SK-N-SH (cell line): Measurements from ENCODE around the gene ATP5F1D. TPM values are rescaled to one million over a fixed set of nuclear protein-coding genes. Genes with fewer than 3 reads are reported as not detected.

Experiments
- CTCF ChIA-PET: fragments of 300-600, 350-600 bp; formaldehyde crosslinking; extraction: SDS; loops from one replicate; lab custom pipeline; 2021; lab: Yijun Ruan, JAX
- POLR2A ChIA-PET: fragments of 350-600 bp; sonication (Branson Sonifier 250); formaldehyde crosslinking; extraction: SDS; loops from one replicate; lab custom pipeline; 2020; ENCODE audit warnings: antibody characterized with exemption, inconsistent platforms; lab: Yijun Ruan, JAX
- DNase-seq: peaks from one replicate; pipeline ENCODE4 v3.0.0; 2012
- H2AFZ ChIP-seq: fragments of 200-600 bp; sonication (generic); 2 replicates; pipeline ENCODE4 v1.8.1; 2016; ENCODE audit warnings: antibody characterized with exemption, mild to moderate bottlenecking, low read depth
- H3F3A ChIP-seq: fragments of 200-600 bp; sonication (generic); replicated peaks from 2 replicates; pipeline ENCODE3; 2016; ENCODE audit warnings: antibody characterized with exemption, mild to moderate bottlenecking; ENCODE audit not compliant: insufficient read depth
- H3K27ac ChIP-seq, 2 experiments: fragments of 200-500 bp in 1 of 2; fragments of 200-600 bp in 1 of 2; sonication (Bioruptor generic) in 1 of 2; sonication (generic), shearing (Covaris generic) in 1 of 2; 2 replicates each; pipeline versions ENCODE4 v1.5.1 to v1.6.1; 2014 to 2016; ENCODE audit warnings: low read depth in 2 of 2, inconsistent platforms in 1 of 2, low read length in 1 of 2, mild to moderate bottlenecking in 1 of 2, mixed read lengths in 1 of 2
- H3K27me3 ChIP-seq: fragments of 200-600 bp; sonication (generic), shearing (Covaris generic); 2 replicates; pipeline ENCODE4 v1.6.1; 2016; ENCODE audit warnings: mixed run types; ENCODE audit not compliant: insufficient read depth
- H3K36me3 ChIP-seq, 2 experiments: fragments of 200-500 bp in 1 of 2; fragments of 200-600 bp in 1 of 2; sonication (Bioruptor generic) in 1 of 2; sonication (generic) in 1 of 2; replicated peaks in 1 of 2; 2 replicates each; pipeline versions ENCODE3 to v1.5.1; 2014 to 2016; ENCODE audit warnings: low read length in 1 of 2, mild to moderate bottlenecking in 1 of 2; ENCODE audit not compliant: insufficient read depth in 2 of 2, control insufficient read depth in 1 of 2
- H3K4me1 ChIP-seq, 2 experiments: fragments of 200-500 bp in 1 of 2; fragments of 200-600 bp in 1 of 2; sonication (Bioruptor generic) in 1 of 2; sonication (generic), shearing (Covaris generic) in 1 of 2; 2 replicates each; pipeline versions ENCODE4 v1.5.1 to v1.6.1; 2014 to 2016; ENCODE audit warnings: low read depth in 1 of 2, low read length in 1 of 2, mixed run types in 1 of 2; ENCODE audit not compliant: insufficient read depth in 2 of 2, control insufficient read depth in 1 of 2
- H3K4me2 ChIP-seq: fragments of 200-600 bp; sonication (generic), shearing (Covaris generic); 2 replicates; pipeline ENCODE4 v1.6.1; 2017; ENCODE audit warnings: mixed run types
- H3K4me3 ChIP-seq, 2 experiments: fragments of 200-500 bp in 1 of 2; fragments of 200-600 bp in 1 of 2; sonication (Bioruptor generic) in 1 of 2; sonication (generic), shearing (Covaris generic) in 1 of 2; 2 replicates each; pipeline versions ENCODE4 v1.5.1 to v1.8.1; 2014 to 2016; ENCODE audit warnings: low read depth in 2 of 2, inconsistent platforms in 1 of 2, low read length in 1 of 2, mild to moderate bottlenecking in 1 of 2, mixed read lengths in 1 of 2, moderate library complexity in 1 of 2
- H3K79me2 ChIP-seq: fragments of 200-600 bp; sonication (generic); 2 replicates; pipeline ENCODE4 v1.8.1; 2017; ENCODE audit warnings: mild to moderate bottlenecking; ENCODE audit not compliant: insufficient read depth
- H3K9ac ChIP-seq: fragments of 200-600 bp; sonication (generic); 2 replicates; pipeline ENCODE4 v1.6.1; 2017; ENCODE audit warnings: mixed run types
- H3K9me2 ChIP-seq: fragments of 200-600 bp; sonication (generic); 2 replicates; pipeline ENCODE4 v1.6.1; 2017; ENCODE audit warnings: mixed run types
- H3K9me3 ChIP-seq: fragments of 200-600 bp; sonication (generic); 2 replicates; pipeline ENCODE4 v1.6.1; 2017; ENCODE audit warnings: mixed run types, mild to moderate bottlenecking, moderate library complexity
- H4K20me1 ChIP-seq: fragments of 200-600 bp; sonication (generic); 2 replicates; pipeline ENCODE4 v1.6.1; 2017; ENCODE audit warnings: mild to moderate bottlenecking, mixed run types; ENCODE audit not compliant: insufficient read depth
- CHD2 ChIP-seq: fragments of 150-350 bp; IDR thresholded peaks from 2 replicates; pipeline ENCODE4 v1.6.1; 2018; ENCODE audit warnings: low read length; ENCODE audit not compliant: partially characterized antibody
- EZH2phosphoT487 ChIP-seq: fragments of 200-600 bp; sonication (generic); IDR thresholded peaks from 2 replicates; pipeline ENCODE4 v1.6.1; 2017; ENCODE audit warnings: low read depth, mixed run types, mild to moderate bottlenecking, antibody characterized with exemption, moderate library complexity, borderline replicate concordance
- FOSL2 ChIP-seq: IDR thresholded peaks from 2 replicates; pipeline ENCODE4 v1.4.0; 2012; ENCODE audit warnings: low read depth, mild to moderate bottlenecking, moderate library complexity, borderline replicate concordance
- FOXJ3 ChIP-seq: sonication (generic); formaldehyde crosslinking; IDR thresholded peaks from 2 replicates; pipeline ENCODE4 v1.5.1; 2020; ENCODE audit warnings: mild to moderate bottlenecking, missing genetic modification reagents
- JUND ChIP-seq: IDR thresholded peaks from 2 replicates; pipeline ENCODE4 v1.4.0; 2012
- MEF2A ChIP-seq: IDR thresholded peaks from 2 replicates; pipeline ENCODE4 v1.4.0; 2012; ENCODE audit warnings: low read depth, borderline replicate concordance
- NFIC ChIP-seq: IDR thresholded peaks from 2 replicates; pipeline ENCODE4 v1.4.0; 2012; ENCODE audit warnings: borderline replicate concordance
- NRF1 ChIP-seq: IDR thresholded peaks from 2 replicates; pipeline ENCODE4 v1.6.1; 2012; ENCODE audit warnings: low read depth, mild to moderate bottlenecking, low read length
- POLR2AphosphoS5 ChIP-seq: IDR thresholded peaks from 2 replicates; pipeline ENCODE4 v1.6.1; 2012; ENCODE audit warnings: low read depth, low read length
- RCOR1 ChIP-seq: fragments of 150-350 bp; IDR thresholded peaks from 2 replicates; pipeline ENCODE4 v1.6.1; 2017; ENCODE audit warnings: antibody characterized with exemption, low read length
- YY1 ChIP-seq: IDR thresholded peaks from 2 replicates; pipeline ENCODE4 v1.4.0; 2012; ENCODE audit warnings: low read depth, mild to moderate bottlenecking
- WGBS: methylation state at CpG from one replicate; pipeline ENCODE4 v1.1.6; 2017; ENCODE audit warnings: low lambda C conversion rate; 5-methylcytosine and 5-hydroxymethylcytosine counted together
- polyA plus RNA-seq, 3 experiments: library from polyadenylated mRNA; depleted of rRNA; stranded (reverse); fragments of >200 nt; gene quantifications; 2 replicates each; pipeline ENCODE4 v1.2.3, GENCODE V29; 2012
- TF ChIP-seq, protein P1 (sequence below): fragments of 150-350 bp; IDR thresholded peaks from 2 replicates; pipeline ENCODE4 v1.6.1; 2017; ENCODE audit warnings: antibody characterized with exemption, low read length, low read depth, borderline replicate concordance
- TF ChIP-seq, protein P2 (sequence below): IDR thresholded peaks from 2 replicates; pipeline ENCODE4 v1.4.0; 2012; ENCODE audit warnings: low read depth, borderline replicate concordance
- TF ChIP-seq, protein P3 (sequence below): IDR thresholded peaks from 2 replicates; pipeline ENCODE4; 2012

ATP5F1D gene
- polyA plus RNA-seq, 1 of the 3 experiments (the other 2 are of a cell fraction), result 226 TPM

DNA sequence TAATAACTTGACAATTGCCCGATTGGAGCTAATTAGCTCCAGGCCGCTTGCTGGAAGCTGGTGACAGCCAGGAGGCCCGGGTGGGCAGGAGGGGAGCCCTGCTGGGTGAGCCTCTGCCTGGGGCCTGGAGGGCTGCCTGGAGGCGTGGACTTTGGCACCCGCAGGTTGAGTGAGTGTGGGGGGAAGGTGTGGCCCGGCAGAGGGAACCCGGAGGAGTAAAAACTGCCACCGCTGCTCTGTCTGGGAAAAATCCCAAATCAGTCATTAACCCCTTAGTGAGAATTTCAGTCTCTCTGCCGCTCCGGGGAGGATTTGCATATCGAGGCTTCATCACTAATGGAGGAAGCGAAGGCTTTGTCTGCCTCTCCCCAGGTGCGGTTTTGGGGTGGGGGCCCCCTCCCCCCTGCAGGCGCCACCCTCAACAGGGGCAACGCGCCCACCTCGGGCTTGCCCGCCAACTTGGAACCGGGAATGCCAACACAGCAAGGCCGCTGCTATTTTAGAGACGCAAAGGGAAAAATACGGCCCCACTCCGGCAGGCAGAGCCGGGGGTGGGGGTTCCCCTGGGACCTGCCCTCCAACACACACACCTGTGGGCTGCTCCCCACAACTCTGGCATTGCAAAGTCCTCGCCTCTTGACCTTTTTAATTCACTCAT lies 50.3 kb downstream of the ATP5F1D start:
- Histone ChIP-seq H3K36me3 (no peaks in the 10 kb centered on the region), H4K20me1 (no peaks in the 10 kb centered on the region), H3K9ac (no peak overlapping the region), H3K4me3 (no peak overlapping the region), H3K9me2 (no peaks in the 10 kb centered on the region), H3K9me3 (no peaks in the 10 kb centered on the region), H3K79me2 (no peaks in the 10 kb centered on the region), H3K27ac (no peak overlapping the region), H3K4me2 (no peak overlapping the region), H3K27me3 (no peaks in the 10 kb centered on the region), H2AFZ (no peak overlapping the region), H3K4me1 (peaks cover 0 to 8% of the 10 kb centered on the region in 2 experiments; a peak in 1 of 4 replicates), H3F3A (no peaks in the 10 kb centered on the region)
- TF ChIP-seq MEF2A, result no peak
- TF ChIP-seq RCOR1, result no peak
- no peak for TF ChIP-seq FOXJ3
- no peak for TF ChIP-seq NRF1
- TF ChIP-seq, protein P1, sequence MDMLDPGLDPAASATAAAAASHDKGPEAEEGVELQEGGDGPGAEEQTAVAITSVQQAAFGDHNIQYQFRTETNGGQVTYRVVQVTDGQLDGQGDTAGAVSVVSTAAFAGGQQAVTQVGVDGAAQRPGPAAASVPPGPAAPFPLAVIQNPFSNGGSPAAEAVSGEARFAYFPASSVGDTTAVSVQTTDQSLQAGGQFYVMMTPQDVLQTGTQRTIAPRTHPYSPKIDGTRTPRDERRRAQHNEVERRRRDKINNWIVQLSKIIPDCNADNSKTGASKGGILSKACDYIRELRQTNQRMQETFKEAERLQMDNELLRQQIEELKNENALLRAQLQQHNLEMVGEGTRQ, result no peak
- TF ChIP-seq, protein P2, sequence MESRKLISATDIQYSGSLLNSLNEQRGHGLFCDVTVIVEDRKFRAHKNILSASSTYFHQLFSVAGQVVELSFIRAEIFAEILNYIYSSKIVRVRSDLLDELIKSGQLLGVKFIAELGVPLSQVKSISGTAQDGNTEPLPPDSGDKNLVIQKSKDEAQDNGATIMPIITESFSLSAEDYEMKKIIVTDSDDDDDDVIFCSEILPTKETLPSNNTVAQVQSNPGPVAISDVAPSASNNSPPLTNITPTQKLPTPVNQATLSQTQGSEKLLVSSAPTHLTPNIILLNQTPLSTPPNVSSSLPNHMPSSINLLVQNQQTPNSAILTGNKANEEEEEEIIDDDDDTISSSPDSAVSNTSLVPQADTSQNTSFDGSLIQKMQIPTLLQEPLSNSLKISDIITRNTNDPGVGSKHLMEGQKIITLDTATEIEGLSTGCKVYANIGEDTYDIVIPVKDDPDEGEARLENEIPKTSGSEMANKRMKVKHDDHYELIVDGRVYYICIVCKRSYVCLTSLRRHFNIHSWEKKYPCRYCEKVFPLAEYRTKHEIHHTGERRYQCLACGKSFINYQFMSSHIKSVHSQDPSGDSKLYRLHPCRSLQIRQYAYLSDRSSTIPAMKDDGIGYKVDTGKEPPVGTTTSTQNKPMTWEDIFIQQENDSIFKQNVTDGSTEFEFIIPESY, result no peak
- no peak for TF ChIP-seq JUND
- no peak for TF ChIP-seq YY1
- TF ChIP-seq, protein P3, sequence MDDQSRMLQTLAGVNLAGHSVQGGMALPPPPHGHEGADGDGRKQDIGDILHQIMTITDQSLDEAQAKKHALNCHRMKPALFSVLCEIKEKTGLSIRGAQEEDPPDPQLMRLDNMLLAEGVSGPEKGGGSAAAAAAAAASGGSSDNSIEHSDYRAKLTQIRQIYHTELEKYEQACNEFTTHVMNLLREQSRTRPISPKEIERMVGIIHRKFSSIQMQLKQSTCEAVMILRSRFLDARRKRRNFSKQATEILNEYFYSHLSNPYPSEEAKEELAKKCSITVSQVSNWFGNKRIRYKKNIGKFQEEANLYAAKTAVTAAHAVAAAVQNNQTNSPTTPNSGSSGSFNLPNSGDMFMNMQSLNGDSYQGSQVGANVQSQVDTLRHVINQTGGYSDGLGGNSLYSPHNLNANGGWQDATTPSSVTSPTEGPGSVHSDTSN, result no peak
- no peak for TF ChIP-seq CHD2
- TF ChIP-seq FOSL2, result no peak
- TF ChIP-seq NFIC, result no peak
- no peak for TF ChIP-seq EZH2phosphoT487
- TF ChIP-seq POLR2AphosphoS5, result no peak
- POLR2A ChIA-PET, result no interaction called here
- CTCF ChIA-PET, result interaction anchor here (0.6 to 1.4 kb wide), 4 partner anchors 24 to 71 kb away, joined by 3 to 5 read pairs (median 4); no protein-coding TSS in a partner anchor
- no peak for DNase-seq
- WGBS, result 77% methylated on average over 21 of the region's 25 CpGs
